GM11168 (cell line): ENCODE results near the gene CPNE7.

Source experiments
- in situ Hi-C: fragments of 300-500 bp; cut with MboI; formaldehyde crosslinking; loops from one replicate; pipeline ENCODE4 v1.12.0; 2022; ENCODE audit warnings: low sequenced_read_pairs; ENCODE audit not compliant: unreplicated experiment

CPNE7 gene

DNA sequence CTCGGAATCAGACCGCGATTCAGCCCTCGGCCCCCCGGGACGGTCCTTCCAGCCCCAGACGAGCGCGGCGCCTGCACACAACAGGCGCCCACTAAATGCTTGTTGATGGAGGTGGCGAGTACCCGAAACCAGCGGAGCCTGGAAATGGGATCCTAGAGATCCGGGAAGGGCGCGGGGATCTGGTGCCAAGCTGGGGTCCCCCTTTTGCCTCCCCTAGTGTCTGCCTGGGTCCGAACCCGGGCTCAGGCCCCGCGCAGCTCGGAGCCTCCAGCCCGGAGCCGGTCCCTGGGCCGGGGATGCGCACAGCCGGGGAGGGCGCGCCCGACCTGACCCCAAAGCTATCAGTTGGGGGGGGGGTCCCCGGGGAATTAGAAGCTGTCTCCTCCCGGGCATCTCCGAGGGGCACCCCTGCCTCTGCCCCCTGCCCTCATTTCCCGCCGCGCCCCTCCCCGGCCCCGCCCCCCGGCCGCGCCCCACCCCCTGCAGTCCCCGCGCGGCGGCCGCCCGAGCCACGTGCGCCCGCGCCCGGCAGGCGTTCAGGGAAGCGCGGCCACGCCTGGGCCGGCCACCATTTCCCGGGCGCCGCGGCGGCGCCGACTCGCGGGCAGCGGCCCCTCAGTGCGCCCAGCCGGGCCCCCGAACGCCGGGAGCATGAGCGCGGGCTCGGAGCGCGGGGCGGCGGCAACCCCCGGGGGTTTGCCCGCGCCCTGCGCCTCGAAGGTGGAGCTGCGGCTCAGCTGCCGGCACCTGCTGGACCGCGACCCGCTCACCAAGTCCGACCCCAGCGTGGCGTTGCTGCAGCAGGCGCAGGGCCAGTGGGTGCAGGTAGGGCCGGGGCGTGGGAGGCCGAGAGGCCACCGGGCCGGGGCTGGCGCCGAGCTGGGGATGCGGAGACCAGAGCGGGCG, at the start of gene CPNE7:
Gene CPNE7, plus strand, starts transcription at position 512 of the 906 bp plus-strand sequence. Its CDS starts 140 bp downstream, at position 652.
- in situ Hi-C loops: no loop called here

DNA sequence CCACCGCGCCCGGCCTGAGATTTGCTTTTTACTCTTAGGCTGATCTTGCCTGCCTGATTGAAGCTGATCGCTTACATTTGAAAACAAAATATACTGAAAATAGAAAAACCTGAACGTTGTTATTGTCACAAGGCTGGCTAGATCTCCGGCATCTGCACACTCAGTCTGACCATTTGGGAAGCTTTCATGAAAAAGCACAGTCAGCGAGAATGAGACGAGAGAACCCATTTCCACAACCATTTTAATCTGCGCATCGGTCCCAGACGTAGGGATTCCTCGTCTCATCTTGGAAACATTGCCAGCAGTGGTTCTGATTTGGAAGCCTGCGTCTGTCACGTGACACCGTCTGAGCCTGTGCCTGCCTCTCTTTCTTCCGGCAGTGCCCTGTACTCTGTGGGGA, 46.5 kb upstream of the CPNE7 start:
- in situ Hi-C loops: no loop called here

DNA sequence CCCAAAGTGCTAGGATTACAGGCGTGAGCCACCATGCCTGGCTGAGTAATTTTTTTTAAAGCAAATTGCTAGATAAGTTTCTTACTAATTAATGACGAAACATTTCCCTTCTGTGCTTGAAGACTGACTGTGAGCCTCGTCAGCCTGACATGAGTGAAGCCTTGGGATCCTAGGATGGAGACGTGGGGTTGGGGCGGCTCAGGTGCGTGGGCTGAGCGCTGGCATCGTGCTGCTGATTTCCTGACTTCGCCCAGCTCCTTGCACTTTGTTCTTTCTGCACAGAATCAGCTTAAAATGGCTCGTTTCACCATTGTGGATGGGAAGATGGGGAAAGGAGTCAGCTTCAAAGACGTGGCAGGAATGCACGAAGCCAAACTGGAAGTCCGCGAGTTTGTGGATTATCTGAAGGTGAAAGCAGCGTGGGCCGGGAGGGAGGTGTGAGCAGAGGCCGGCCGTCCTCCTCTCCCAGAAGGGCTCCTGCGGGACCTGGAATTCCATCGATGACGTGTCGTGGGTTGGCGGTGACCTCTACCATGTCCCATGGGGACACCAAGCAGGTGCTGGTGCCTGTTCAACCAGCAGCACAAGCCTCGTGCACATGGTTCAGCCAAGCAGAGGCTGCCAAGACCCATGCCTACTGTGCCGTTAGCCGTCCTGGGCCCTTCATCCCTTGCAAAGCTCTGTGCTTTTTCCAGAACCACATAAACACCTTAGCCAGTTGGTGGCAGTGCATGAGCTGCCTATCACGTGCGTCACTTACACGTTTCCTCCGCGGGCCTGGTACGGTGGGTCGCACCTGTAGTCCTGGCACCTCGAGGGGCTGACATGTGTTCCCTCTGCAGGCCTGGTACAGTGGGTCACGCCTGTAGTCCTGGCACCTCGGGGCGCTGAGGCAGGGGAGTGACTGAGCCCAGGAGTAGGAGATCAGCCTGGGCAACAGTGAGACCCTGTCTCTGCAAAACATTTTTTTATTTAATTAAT, 44.9 kb upstream of the CPNE7 start:
- in situ Hi-C loops: no loop called here

DNA sequence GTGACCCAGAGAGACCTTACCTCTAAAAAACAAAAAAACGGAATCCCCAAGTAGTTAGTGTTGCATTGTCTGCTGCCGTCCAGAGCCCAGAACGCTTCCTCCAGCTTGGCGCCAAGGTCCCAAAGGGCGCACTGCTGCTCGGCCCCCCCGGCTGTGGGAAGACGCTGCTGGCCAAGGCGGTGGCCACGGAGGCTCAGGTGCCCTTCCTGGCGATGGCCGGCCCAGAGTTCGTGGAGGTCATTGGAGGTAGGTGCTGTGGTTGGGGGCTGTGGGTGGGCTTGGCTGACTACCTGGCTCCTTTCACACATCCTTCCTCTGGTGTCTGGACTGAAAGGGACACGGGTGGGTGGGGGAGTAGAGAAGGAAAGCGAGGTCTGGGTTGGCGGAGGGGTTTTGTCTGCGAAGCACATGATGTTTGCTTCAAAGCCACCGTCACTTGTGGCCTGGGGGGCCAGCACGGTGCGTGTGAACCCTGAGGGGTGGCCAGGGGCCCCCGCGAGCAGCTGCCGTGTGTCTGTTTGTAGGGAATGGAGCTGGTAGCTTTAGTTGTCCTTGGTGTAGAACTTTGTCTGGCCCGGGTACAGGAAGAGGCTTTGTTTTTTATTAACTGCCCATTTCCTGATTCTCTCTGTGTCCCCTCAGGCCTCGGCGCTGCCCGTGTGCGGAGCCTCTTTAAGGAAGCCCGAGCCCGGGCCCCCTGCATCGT, 43.6 kb upstream of the CPNE7 start:
- in situ Hi-C loops: no loop called here

DNA sequence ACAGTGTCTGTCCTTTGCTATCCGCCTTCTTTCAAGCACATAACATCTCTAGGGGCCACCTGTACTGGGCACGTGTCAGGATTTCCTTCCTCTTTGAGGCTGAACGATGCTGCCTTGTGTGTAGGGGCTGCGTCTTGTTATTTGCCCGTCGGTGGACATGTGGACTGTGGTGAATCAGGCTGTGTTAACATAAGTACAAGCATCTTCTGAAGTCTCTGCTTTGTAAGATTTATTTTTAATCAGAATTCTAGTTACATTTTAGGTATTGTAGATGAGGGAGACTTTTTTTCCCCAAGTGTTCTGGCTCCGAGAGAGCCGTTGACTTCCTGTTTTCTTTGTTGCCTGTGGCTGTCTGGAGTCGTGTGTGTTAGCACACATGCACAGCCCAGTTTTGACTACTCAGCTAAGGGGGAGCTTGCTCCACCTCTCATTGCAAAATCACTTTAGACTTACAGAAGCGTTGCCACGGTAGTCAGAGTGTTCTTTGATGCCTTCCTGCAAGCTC, 41.3 kb upstream of the CPNE7 start:
- in situ Hi-C loops: no loop called here

DNA sequence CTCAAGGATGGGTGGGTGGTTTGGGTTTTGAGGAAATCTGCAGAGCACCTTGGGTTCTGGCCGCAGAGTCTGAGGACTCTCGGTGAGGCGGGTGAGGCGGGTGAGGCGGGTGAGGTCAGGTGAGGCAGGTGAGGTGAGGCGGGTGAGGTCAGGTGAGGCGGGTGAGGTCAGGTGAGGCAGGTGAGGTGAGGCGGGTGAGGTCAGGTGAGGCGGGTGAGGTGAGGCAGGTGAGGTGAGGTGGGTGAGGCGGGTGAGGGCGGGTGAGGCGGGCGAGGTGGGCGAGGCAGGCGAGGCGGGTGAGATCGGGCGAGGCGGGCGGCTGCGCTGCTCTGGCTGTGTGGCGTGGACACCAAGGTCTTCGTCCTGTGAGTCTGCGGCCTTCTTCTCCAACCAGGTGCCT, 39.2 kb upstream of the CPNE7 start:
- in situ Hi-C loops: no loop called here

DNA sequence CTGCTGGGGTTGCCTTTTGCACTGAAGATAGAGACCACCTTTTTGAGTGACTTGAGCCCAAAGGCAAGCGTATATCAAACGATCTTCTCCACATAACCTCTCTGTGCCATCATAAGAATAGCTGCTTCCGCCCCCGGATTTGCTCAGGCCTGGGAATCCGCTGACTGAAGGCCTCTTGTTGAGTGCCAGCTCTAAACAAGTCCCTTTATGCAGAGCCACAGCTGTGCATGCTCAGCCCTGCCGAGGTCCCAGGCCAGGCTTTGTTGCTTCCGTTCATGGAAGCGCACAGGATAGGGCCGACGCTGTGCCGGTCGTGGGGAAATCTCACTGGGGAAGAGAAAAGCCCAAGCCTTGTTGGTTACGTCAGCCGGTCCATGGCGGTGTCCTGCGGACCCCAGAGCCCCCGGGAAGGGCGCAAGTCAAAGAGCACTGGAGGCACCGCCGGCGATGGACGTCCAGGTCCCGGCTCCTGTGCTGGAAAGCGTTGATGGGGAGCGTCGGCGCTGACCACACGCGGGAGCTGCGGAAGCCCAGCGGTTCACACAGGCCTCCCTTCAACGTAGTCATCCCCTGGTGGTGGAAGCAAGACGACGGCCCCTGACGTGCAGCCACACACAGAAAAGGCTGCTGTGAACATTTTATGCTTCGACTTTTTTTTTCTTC, 38.5 kb upstream of the CPNE7 start:
- in situ Hi-C loops: no loop called here

DNA sequence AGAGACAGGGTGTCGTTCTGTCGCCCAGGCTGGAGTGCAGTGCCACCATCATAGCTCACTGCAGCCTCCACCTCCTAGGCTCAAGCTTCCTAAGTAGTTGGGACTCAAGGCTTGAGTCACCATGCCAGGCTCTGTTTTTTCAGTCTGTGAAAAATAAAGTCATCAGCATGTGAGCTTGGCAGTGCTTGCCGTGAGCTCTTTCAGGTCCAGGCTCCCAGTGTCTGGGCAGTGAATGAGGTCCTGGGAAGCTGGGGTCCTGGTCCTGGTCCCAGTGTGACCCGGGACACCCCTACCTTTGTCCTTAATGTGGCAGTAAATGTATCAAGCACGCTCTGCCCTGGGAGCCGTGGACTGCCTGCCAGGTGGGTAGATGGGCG, 38.0 kb upstream of the CPNE7 start:
- in situ Hi-C loops: no loop called here

DNA sequence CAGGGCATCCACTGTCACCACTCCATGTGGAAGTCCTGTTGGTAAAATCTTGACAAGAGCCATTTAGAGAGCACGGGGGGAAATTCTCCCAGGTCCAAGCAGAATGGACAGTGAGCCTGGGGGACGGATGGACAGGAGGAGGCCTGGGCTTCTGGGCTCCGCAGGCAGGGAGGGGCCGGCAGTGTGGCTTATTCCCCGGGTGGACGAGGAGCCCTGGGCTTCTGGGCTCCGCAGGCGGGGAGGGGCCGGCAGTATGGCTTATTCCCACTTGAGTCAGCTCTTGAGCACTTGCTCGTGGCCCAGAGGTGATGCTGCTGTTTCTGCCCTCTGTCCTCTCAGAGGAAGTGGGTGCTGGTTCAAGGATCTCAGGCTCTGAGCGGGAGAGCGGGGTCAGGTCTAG, 37.3 kb upstream of the CPNE7 start:
- in situ Hi-C loops: no loop called here

DNA sequence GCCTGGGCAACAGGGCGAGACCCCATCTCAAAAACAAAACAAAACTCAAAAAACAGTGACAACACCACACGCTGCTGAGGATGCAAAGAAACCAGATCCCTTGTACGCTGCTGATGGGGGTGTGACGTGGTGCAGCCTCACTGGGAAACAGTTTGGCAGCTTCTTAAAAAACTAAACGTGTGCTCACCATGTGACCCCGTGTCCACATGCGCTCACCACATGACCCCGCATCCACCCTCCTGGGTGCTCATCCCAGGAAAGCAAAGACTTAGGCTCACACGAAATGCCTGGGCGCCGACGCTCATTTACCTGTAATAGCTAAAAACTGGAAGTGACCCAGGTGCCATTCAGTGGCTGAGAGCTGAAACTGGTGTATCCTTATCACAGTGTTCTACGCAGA, 35.0 kb upstream of the CPNE7 start:
- in situ Hi-C loops: no loop called here

DNA sequence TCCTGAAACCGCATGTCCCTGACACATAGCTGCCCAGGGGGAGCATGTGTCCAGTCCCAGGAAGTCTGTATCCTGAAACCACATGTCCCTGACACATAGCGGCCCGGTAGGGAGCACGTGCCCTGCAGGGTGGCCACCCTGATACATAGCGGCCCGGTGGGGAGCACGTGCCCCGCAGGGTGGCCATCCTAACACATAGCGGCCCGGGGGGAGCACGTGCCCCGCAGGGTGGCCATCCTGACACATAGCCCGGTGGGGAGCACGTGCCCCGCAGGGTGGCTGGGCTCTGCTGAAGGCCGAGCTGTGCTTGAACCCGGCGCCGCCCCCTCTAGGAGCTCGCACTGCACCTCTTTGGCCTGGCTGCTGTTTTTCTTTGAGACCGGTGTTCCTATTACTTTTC, 33.8 kb upstream of the CPNE7 start:
- in situ Hi-C loops: no loop called here

DNA sequence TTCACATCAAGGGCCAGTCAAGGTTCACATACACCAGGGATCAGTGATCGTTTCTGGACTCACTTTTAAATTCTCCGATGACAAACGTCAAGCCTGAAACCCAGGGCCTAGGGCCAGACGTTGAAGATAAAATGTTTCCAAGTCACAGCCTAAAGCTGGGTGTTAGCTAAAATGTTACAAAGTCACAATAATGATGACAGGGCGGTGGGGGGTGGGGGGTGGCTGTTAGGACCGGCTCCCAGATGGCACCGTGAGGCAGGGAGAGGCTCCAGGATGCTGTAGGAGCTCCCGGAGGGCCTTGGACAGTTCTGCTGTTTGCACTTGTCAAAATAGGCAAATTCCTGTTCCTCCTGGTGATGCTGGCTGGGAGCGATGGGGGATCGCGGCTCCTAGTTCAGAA, 31.4 kb upstream of the CPNE7 start:
- in situ Hi-C loops: no loop called here

DNA sequence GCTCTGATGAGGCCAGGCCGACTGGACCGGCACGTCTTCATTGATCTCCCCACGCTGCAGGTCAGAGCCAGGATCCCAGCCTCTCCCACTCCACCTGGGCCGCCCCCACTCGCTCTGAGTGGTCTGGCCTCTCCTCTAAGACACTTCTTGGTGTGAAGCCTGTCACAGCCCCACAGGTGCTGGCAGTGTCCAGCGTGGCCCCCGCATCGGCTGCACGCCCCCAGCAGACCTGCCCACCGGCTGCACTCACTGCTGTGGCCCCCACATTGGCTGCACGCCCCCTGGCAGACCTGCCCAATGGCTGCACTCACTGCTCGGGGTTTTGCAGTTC, 30.9 kb upstream of the CPNE7 start:
- in situ Hi-C loops: no loop called here

DNA sequence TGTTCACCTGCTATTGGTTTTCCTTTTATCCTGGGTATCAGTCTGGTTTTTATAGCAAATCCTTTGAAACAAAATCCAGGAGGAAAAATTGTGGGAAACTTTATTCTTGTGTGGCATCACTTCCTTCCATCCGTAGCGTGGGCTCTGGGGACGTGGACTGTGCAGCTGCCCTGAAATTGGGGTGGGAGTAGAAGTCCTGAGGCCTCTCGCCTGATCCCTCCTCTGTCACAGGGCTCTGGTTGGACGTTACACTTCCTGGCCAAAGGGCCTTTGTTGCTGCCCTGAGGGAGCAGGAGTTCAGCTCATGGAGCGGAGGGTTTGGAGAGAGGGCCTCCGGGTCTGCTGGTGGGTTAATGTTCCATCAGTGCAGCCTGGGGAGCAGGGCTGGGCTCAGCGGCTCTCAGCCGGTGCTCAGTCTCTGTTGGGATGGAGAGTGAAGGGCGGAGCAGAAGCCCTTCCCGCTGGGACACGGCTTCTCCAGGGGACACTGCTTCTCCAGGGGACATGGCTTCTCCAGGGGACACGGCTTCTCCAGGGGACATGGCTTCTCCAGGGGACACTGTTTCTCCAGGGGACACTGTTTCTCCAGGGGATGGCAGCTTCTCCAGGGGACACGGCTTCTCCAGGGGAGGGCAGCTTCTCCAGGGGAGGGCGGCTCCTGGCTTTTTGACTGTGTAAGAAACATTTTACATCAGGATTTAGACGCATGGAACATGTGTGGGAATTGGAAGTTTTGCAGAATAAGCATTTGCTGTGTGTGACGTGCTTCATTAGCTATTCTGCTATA, 30.3 kb upstream of the CPNE7 start:
- in situ Hi-C loops: no loop called here

DNA sequence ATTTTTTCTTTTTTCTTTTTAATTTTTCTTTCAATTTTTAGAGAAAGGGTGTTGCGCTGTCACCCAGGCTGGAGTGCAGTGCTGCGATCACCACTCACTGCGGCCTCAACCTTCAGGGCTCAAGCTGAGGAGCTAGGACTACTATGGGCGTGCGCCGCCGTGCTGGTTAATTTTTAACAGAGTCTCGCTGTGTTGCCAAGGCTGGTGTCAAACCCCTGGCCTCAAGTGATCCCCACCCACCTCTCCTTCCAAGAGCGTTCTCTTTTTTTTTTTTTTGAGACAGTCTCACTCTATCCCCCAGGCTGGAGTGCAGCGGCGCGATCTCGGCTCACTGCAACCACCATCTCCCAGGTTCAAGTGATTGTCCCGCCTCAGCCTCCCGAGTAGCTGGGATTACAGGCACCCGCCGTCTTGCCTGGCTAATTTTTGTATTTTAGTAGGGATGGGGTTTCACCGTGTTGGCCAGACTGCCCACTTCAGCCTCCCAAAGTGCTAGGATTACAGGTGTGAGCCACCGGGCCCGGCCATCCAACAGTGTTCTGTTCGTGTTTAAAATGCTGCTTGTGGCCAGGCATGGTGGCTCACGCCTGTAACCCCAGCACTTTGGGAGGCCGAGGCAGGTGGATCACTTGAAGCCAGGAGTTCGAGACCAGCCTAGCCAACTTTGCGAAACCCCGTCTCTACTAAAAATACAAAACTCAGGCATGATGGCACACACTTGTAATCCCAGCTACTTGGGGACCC, 29.6 kb upstream of the CPNE7 start:
- in situ Hi-C loops: no loop called here

DNA sequence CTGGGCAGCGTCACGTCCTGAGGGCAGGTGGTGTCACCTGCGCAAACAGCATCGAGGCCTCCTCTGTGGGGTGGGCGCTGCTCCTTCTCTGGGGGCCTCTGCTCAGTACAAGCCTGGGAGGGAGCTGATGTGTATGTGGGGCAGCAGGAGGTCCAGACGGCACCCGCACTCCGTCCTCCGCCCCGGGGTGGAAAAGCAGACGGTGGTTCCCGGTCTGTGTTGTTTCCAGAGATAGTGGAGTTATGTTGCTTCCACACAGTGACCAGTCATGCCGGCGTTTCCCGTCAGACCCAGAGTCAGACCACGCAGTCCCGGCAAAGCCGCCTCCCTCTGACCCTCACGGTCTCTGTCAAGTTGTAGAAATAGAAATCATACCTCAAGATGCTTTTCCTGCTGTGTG, 28.8 kb upstream of the CPNE7 start:
- in situ Hi-C loops: no loop called here

DNA sequence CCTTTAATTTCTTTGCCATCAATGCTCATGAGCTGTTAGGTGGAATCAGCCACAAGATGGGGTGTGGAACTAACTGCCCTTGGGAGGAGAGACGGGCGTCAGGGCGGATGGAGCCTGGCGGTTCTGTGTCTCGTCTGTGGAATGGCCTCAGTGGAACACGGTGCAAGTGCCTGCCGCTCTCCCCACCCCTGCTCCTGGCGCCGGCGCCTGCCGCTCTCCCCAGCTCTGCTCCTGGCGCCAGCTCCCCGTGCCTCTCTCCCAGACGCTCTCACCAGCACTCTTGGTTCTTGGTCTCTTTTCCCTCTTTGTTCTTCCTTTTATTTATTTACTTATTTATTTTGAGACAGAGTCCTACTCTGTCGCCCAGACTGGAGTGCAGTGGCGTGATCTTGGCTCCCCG, 28.3 kb upstream of the CPNE7 start:
- in situ Hi-C loops: no loop called here

DNA sequence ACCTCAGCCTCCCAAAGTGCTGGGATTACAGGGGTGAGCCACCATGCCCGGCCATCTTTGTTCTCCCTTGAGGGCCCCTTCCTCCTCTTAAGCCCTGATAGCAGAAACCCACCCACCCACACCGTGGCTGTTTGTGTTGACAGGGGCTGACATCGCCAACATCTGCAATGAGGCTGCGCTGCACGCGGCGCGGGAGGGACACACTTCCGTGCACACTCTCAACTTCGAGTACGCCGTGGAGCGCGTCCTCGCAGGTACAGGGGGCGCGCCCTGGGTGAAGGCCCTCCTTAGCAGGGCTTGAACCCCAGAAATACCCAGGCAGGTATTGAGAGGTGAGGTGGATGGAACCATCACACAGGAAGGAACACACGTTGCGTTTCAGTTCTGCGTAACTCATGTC, 27.7 kb upstream of the CPNE7 start:
- in situ Hi-C loops: no loop called here
